DOHH2 (cell line): ENCODE results near the gene KRTAP9-8.
A peak's percentile ranks its signal among the peaks of the same experiment; 100 is the strongest.

Experiments used
- H3F3A ChIP-seq: fragments of 200-600 bp; sonication (generic), shearing (Covaris generic); 2 replicates; pipeline ENCODE4 v1.6.0; 2016; ENCODE audit warnings: antibody characterized with exemption, mild to moderate bottlenecking; ENCODE audit not compliant: control insufficient read depth, insufficient read depth
- H3K27ac ChIP-seq: fragments of 200-600 bp; sonication (generic); 2 replicates; pipeline ENCODE4 v1.5.1; 2014; ENCODE audit warnings: low read depth, mild to moderate bottlenecking, low read length, moderate library complexity
- H3K27me3 ChIP-seq: fragments of 200-600 bp; sonication (generic); 2 replicates; pipeline ENCODE4 v1.6.1; 2014; ENCODE audit warnings: mild to moderate bottlenecking, low read length, mixed read lengths; ENCODE audit not compliant: control insufficient read depth
- H3K36me3 ChIP-seq: fragments of 200-600 bp; sonication (generic); 2 replicates; pipeline ENCODE4 v1.6.1; 2014; ENCODE audit warnings: mild to moderate bottlenecking, low read length, moderate library complexity, mixed read lengths; ENCODE audit not compliant: control insufficient read depth
- H3K4me1 ChIP-seq: fragments of 200-600 bp; sonication (generic); 2 replicates; pipeline ENCODE4 v1.6.1; 2014; ENCODE audit warnings: mild to moderate bottlenecking, low read length, mixed read lengths; ENCODE audit not compliant: control insufficient read depth
- H3K4me2 ChIP-seq: fragments of 200-600 bp; sonication (generic); 2 replicates; pipeline ENCODE4 v1.6.0; 2014; ENCODE audit warnings: mild to moderate bottlenecking, low read length, moderate library complexity
- H3K4me3 ChIP-seq: fragments of 200-600 bp; sonication (generic); 2 replicates; pipeline ENCODE4 v1.5.1; 2014; ENCODE audit warnings: mild to moderate bottlenecking, low read length, mixed read lengths
- H3K79me2 ChIP-seq: fragments of 200-600 bp; sonication (generic); 2 replicates; pipeline ENCODE4 v1.6.1; 2014; ENCODE audit warnings: mild to moderate bottlenecking, low read length, mixed read lengths; ENCODE audit not compliant: control insufficient read depth
- H3K9me2 ChIP-seq: fragments of 200-600 bp; sonication (generic); replicated peaks from 2 replicates; pipeline ENCODE4 v1.6.1; 2014; ENCODE audit warnings: mild to moderate bottlenecking, low read length, mixed read lengths; ENCODE audit not compliant: control insufficient read depth
- H3K9me3 ChIP-seq: fragments of 200-600 bp; sonication (generic); 2 replicates; pipeline ENCODE4 v1.6.1; 2014; ENCODE audit warnings: antibody characterized with exemption, low read length, mixed read lengths; ENCODE audit not compliant: control insufficient read depth, insufficient read depth
- H4K20me1 ChIP-seq: fragments of 200-600 bp; sonication (generic); 2 replicates; pipeline ENCODE4 v1.6.0; 2014; ENCODE audit warnings: low read depth, mild to moderate bottlenecking, antibody characterized with exemption, low read length, moderate library complexity; ENCODE audit not compliant: control insufficient read depth, insufficient read depth
- EZH2phosphoT487 ChIP-seq: fragments of 200-600 bp; sonication (generic); IDR thresholded peaks from 2 replicates; pipeline ENCODE4 v1.6.1; 2017; ENCODE audit warnings: borderline replicate concordance, mild to moderate bottlenecking, antibody characterized with exemption, low read length, moderate library complexity, mixed read lengths
- TF ChIP-seq, protein P1 (sequence below): fragments of 200-600 bp; sonication (generic); IDR thresholded peaks from one replicate; pipeline ENCODE4 v1.5.1; 2014; ENCODE audit warnings: antibody characterized with exemption, mild to moderate bottlenecking, low read depth, low read length; ENCODE audit not compliant: poor library complexity, severe bottlenecking

KRTAP9-8 gene

DNA sequence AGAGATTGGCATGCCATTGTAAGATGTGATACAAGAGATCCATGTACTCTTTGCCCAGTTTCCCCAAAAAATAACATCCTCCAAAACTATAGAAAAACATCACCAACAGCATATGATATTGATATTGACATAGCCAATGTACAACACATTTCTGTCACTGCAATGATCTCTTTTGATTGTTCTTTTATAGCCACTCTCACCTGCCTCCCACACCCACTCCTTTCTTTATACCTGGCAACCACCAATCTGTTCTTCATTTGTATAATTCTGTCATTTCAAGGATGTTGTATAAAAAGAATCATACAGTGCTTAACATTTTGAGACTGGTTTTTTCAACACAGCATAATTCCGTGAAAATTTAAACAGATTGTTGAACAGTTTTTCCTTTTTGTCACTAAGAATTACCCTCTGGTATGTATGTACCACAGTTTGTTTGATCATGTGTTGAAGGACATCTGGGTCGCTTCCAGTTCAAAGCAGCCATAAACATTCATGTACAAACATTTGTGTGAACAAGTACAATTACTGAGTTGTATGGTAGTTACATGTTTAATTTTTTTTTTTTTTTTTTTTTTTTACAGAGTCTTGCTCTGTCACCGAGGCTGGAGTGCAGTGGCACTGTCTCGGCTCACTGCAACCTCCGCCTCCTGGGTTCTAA is 38.2 kb upstream of the KRTAP9-8 start:
- no peaks in the 10 kb centered on the region for H3K79me2 ChIP-seq
- H3K9me2 ChIP-seq: no peaks in the 10 kb centered on the region
- H3K27ac ChIP-seq: no peak overlapping the region
- no peaks in the 10 kb centered on the region for H3K9me3 ChIP-seq
- H3F3A ChIP-seq: no peaks in the 10 kb centered on the region
- H3K4me2 ChIP-seq: no peak overlapping the region
- H3K4me3 ChIP-seq: no peak overlapping the region
- TF ChIP-seq, protein P1, sequence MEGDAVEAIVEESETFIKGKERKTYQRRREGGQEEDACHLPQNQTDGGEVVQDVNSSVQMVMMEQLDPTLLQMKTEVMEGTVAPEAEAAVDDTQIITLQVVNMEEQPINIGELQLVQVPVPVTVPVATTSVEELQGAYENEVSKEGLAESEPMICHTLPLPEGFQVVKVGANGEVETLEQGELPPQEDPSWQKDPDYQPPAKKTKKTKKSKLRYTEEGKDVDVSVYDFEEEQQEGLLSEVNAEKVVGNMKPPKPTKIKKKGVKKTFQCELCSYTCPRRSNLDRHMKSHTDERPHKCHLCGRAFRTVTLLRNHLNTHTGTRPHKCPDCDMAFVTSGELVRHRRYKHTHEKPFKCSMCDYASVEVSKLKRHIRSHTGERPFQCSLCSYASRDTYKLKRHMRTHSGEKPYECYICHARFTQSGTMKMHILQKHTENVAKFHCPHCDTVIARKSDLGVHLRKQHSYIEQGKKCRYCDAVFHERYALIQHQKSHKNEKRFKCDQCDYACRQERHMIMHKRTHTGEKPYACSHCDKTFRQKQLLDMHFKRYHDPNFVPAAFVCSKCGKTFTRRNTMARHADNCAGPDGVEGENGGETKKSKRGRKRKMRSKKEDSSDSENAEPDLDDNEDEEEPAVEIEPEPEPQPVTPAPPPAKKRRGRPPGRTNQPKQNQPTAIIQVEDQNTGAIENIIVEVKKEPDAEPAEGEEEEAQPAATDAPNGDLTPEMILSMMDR: no peak
- no peak for TF ChIP-seq EZH2phosphoT487
- H3K36me3 ChIP-seq: no peaks in the 10 kb centered on the region
- 0 out of 2 replicates have a peak, but pooled peaks cover 3% of the 10 kb centered on the region for H3K27me3 ChIP-seq
- no peaks in the 10 kb centered on the region for H3K4me1 ChIP-seq
- no peaks in the 10 kb centered on the region for H4K20me1 ChIP-seq

DNA sequence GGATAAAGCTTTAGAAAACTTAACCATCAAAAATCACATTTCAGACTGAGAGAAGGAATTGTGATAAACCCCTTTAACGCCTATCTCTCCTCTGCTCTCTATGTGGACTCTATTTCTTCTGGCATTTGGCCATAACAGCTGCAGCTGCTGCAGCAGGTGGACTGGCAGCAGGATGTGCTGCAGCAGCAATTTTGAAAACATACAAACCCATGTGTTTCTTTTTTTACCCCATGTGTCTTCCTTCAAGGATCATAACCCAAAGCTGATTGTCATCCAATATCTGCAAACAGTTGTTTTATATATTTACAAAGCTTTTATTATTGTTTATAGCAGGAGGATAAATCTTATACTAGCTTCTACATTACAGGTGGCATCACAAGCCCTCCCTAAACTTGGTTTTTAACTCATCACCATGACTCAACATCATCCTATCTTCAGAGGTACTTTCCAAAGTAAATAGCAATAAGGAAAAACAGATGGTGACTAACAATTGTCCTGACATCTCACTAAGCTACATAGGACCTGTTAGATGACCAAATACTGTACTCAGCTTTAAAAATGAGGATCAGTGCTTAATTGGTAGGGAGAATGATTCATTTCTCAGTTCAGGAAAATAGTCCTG is 25.8 kb upstream of the KRTAP9-8 start:
- no peak overlapping the region for H3K27ac ChIP-seq
- no peaks in the 10 kb centered on the region for H3K9me2 ChIP-seq
- no peaks in the 10 kb centered on the region; the same call in 1 of the 2 replicates for H3K9me3 ChIP-seq
- no peaks in the 10 kb centered on the region for H4K20me1 ChIP-seq
- H3K4me1 ChIP-seq: peaks cover 17% of the 10 kb centered on the region
- H3K4me2 ChIP-seq: peak overlapping the region; percentile 25
- H3K4me3 ChIP-seq: no peak overlapping the region
- H3K36me3 ChIP-seq: no peaks in the 10 kb centered on the region
- no peaks in the 10 kb centered on the region for H3F3A ChIP-seq
- H3K27me3 ChIP-seq: no peaks in the 10 kb centered on the region
- H3K79me2 ChIP-seq: no peaks in the 10 kb centered on the region
- TF ChIP-seq, protein P1: no peak
- TF ChIP-seq EZH2phosphoT487: no peak

DNA sequence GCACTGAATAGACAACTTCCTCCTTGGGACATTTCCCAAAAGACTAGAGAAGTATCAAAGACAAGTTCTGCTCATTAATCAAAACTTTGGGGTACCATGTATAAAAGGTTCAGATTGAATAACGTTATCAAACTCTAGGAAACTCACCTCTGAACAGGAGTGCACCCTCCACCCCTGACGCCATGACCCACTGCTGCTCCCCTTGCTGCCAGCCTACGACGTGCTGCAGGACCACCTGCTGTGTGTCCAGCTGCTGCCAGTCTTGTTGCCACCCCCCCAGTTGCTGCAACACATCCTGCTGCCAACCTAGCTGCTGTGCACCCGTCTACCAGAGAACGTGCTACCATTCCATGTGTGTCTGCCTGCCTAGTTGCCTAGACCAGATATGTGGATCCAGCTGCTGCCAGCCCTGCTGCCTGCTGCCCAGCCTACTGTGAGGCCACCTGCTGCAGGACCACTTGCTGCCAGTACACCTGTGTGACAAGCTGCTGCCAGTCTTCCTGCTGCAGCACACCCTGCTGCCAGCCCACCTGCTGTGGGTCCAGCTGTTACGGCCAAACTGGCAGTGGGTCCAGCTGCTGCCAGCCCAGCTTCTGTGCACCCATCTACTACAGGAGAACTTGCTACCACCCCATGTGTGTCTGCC is 25.2 kb upstream of the KRTAP9-8 start:
- Histone ChIP-seq H3K27ac (no peak overlapping the region), H3K9me3 (no peaks in the 10 kb centered on the region; the same call in 1 of the 2 replicates), H3K4me2 (peak overlapping the region; percentile 25; the same call in 1 of the 2 replicates), H3K27me3 (no peaks in the 10 kb centered on the region), H3K79me2 (no peaks in the 10 kb centered on the region), H3F3A (no peaks in the 10 kb centered on the region), H3K4me3 (no peak overlapping the region), H3K4me1 (peaks cover 17% of the 10 kb centered on the region), H4K20me1 (no peaks in the 10 kb centered on the region), H3K36me3 (no peaks in the 10 kb centered on the region), H3K9me2 (no peaks in the 10 kb centered on the region)
- TF ChIP-seq, protein P1: no peak
- no peak for TF ChIP-seq EZH2phosphoT487
